ENCODE measurements around the gene FAM24B. TPM values are rescaled to one million over a fixed set of nuclear protein-coding genes. Genes with fewer than 3 reads are reported as not detected.

FAM24B gene
- total RNA-seq, 1 donor from 2014 or later, result not detected

DNA sequence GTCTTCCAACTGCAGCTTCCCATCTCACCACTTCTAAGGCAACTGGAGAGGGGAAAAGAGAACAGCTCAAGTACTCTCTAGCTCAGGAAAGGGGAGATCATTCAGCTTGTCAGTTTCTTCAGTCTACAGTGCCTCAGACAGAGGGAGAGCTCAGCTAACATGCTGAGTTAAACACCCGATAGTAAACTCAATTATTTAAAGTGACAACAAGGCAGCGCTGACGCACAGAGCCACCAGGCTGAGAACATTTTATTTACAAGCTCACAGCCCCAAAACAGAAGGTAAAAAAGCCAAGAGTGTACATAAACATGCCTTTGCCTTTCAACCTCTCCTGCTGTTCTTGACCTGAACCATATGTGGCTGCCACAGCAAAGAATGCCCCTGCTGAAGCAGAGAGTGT, 23.6 kb downstream of the FAM24B start:
- DNase-seq (ENCODE audit: extremely low spot score in 2 of 2), result no peak
- Histone ChIP-seq H3K27ac (no peak overlapping the region), H3K4me3 (no peak overlapping the region), H3K4me1 (no peaks in the 10 kb centered on the region), H3K9me3 (no peaks in the 10 kb centered on the region), H3K27me3 (no peaks in the 10 kb centered on the region), H3K36me3 (no peaks in the 10 kb centered on the region)
- TF ChIP-seq POLR2AphosphoS5 (IDR thresholded peaks at IDR 0.05; ENCODE audit: insufficient read depth in 1 of 2, low read depth in 1 of 2) (no peak), POLR2A (IDR thresholded peaks at IDR 0.05) (no peak)
- TF ChIP-seq, protein P1, sequence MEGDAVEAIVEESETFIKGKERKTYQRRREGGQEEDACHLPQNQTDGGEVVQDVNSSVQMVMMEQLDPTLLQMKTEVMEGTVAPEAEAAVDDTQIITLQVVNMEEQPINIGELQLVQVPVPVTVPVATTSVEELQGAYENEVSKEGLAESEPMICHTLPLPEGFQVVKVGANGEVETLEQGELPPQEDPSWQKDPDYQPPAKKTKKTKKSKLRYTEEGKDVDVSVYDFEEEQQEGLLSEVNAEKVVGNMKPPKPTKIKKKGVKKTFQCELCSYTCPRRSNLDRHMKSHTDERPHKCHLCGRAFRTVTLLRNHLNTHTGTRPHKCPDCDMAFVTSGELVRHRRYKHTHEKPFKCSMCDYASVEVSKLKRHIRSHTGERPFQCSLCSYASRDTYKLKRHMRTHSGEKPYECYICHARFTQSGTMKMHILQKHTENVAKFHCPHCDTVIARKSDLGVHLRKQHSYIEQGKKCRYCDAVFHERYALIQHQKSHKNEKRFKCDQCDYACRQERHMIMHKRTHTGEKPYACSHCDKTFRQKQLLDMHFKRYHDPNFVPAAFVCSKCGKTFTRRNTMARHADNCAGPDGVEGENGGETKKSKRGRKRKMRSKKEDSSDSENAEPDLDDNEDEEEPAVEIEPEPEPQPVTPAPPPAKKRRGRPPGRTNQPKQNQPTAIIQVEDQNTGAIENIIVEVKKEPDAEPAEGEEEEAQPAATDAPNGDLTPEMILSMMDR (IDR thresholded peaks at IDR 0.05), result no peak
- intact Hi-C loops (cut with DNase I), result no loop called here

DNA sequence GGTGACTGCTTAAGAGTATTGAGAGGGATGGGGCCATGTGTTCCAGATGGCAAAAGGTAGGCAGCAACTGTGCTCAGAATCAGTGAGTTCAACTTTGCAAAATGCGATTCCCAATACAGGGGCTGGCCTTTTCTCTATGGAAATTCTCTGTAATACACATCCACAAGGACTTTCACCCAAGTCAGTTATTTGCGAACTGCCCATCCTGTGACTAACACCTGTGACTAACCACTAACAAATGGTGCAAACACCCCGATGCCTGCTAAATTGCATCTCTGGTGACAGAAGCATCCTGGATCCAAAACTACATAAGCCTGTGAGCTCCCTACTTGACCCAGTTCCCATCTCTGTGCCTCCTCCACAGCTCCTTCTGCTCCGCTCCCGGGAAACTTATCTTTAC, 24.7 kb downstream of the FAM24B start:
- intact Hi-C loops (cut with DNase I), result no loop called here
- no peaks in the 10 kb centered on the region for H3K4me1 ChIP-seq
- no peak overlapping the region for H3K27ac ChIP-seq
- H3K36me3 ChIP-seq, result no peaks in the 10 kb centered on the region
- H3K27me3 ChIP-seq, result no peaks in the 10 kb centered on the region
- TF ChIP-seq, protein P1 (IDR thresholded peaks at IDR 0.05), result no peak
- TF ChIP-seq POLR2A (IDR thresholded peaks at IDR 0.05) (no peak), POLR2AphosphoS5 (IDR thresholded peaks at IDR 0.05; ENCODE audit: insufficient read depth in 1 of 2, low read depth in 1 of 2) (no peak)
- no peak for DNase-seq (ENCODE audit: extremely low spot score in 2 of 2)
- H3K4me3 ChIP-seq, result no peak overlapping the region
- no peaks in the 10 kb centered on the region for H3K9me3 ChIP-seq

DNA sequence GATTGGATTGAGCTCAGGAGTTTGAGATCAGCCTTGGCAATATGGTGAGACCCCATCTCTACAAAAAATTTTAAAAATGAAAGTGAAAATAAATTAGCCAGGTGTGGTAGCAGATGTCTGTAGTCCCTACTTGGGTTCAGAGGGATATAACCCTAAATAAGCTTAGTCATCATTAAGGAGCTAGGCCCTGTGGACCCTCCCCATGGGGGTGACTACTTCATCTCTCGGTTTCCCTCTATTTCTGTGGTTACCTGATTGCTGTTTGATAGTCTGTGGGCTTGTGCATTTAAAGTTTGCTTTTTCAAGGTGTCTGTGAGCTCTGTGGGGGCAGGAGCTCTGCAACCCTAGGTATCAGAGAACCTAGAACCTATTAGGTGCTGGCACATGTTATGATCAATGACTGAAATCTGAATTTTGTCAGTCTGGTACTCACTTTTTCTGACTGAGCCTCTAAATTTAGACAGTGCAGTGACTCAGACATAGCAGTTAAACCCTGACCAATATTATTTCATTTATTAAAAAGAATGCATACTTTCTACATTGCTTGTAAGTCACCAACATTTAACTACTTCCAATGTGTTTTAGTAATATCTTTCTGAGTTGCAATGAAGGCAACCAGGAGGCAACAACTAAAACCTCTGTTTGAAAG, 25.6 kb downstream of the FAM24B start:
- intact Hi-C loops (cut with DNase I), result no loop called here
- no peaks in the 10 kb centered on the region for H3K4me1 ChIP-seq

DNA sequence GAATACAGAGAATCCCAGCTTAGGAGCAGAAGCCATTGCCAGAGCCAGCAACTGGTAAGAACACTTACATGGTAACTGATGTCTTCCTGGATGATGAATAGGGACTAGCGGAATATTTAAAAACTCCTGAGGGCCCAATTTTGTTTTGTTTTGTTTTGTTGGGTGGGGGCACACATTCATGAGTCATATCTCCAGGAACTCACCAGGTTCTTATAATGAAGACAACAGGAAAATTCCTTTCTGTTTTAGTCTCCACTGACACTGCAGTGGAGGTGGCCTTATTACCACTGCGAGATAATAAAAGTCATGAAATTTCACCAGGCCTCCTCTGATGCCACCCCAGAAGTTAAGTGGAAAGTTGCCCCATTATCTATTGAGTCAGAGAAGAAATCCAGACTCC, 27.1 kb downstream of the FAM24B start:
- Histone ChIP-seq H3K27me3 (no peaks in the 10 kb centered on the region), H3K9me3 (no peaks in the 10 kb centered on the region), H3K4me3 (no peak overlapping the region), H3K27ac (no peak overlapping the region), H3K36me3 (no peaks in the 10 kb centered on the region), H3K4me1 (no peaks in the 10 kb centered on the region)
- TF ChIP-seq, protein P1 (IDR thresholded peaks at IDR 0.05), result no peak
- TF ChIP-seq POLR2AphosphoS5 (IDR thresholded peaks at IDR 0.05; ENCODE audit: insufficient read depth in 1 of 2, low read depth in 1 of 2), result no peak
- no peak for TF ChIP-seq POLR2A (IDR thresholded peaks at IDR 0.05)
- DNase-seq (ENCODE audit: extremely low spot score in 2 of 2), result no peak
- intact Hi-C loops (cut with DNase I), result no loop called here

More for the DNA sequence above, 25.6 kb downstream of the FAM24B start:
- TF ChIP-seq POLR2AphosphoS5 (IDR thresholded peaks at IDR 0.05; ENCODE audit: insufficient read depth in 1 of 2, low read depth in 1 of 2) (no peak), POLR2A (IDR thresholded peaks at IDR 0.05) (no peak)
- TF ChIP-seq, protein P1 (IDR thresholded peaks at IDR 0.05), result no peak
- H3K27me3 ChIP-seq, result no peaks in the 10 kb centered on the region
- no peaks in the 10 kb centered on the region for H3K9me3 ChIP-seq
- no peak overlapping the region for H3K27ac ChIP-seq
- H3K36me3 ChIP-seq, result no peaks in the 10 kb centered on the region
- H3K4me3 ChIP-seq, result no peak overlapping the region
- DNase-seq (ENCODE audit: extremely low spot score in 2 of 2), result no peak
